ENCODE measurements around the gene RBM5.

RBM5 gene

GRCh38 chr3:50160561-50160983, 71.9 kb downstream of the RBM5 start:
- DNase-seq (ENCODE audit: low spot score) = no peak

GRCh38 chr3:50161320-50161719, 72.6 kb downstream of the RBM5 start:
- no peak for DNase-seq (ENCODE audit: low spot score)

- no peak for DNase-seq (ENCODE audit: low spot score)
These were observed 73.5 kb downstream of the RBM5 start for GRCh38 chr3:50162034-50162883.

- DNase-seq (ENCODE audit: low spot score) = no peak
These were observed 75.1 kb downstream of the RBM5 start for GRCh38 chr3:50163572-50164455.

GRCh38 chr3:50164481-50164880, 75.8 kb downstream of the RBM5 start:
- no peak for DNase-seq (ENCODE audit: low spot score)

GRCh38 chr3:50164984-50165909, 76.5 kb downstream of the RBM5 start:
- DNase-seq (ENCODE audit: low spot score) = no peak

GRCh38 chr3:50165910-50166538, 77.3 kb downstream of the RBM5 start:
- no peak for DNase-seq (ENCODE audit: low spot score)

- no peak for DNase-seq (ENCODE audit: low spot score)
These were observed 77.9 kb downstream of the RBM5 start for GRCh38 chr3:50166620-50167019.

- DNase-seq (ENCODE audit: low spot score) = no peak
These were observed 78.5 kb downstream of the RBM5 start for GRCh38 chr3:50167069-50167840.

- DNase-seq (ENCODE audit: low spot score) = no peak
These were observed 79.1 kb downstream of the RBM5 start for GRCh38 chr3:50167841-50168209.

- DNase-seq (ENCODE audit: low spot score) = no peak
These were observed 79.7 kb downstream of the RBM5 start for GRCh38 chr3:50168388-50168787.

Data from iPS-NIHi11 (cell line).